Neural cell (in vitro differentiated cells): ENCODE measurements around the gene TPST2. TPM values are rescaled to one million over a fixed set of nuclear protein-coding genes. Genes with fewer than 3 reads are reported as not detected.

ENCODE experiments used
- H2AFZ ChIP-seq: fragments of 200-600, 300-800 bp; sonication (generic), shearing (Covaris generic); 2 replicates; pipeline ENCODE4 v1.6.0; 2014; ENCODE audit warnings: low read depth, mild to moderate bottlenecking, antibody characterized with exemption, low read length, moderate library complexity
- H3F3A ChIP-seq: fragments of 200-600 bp; shearing (Covaris generic); 2 replicates; pipeline ENCODE4 v1.6.1; 2016; ENCODE audit warnings: mild to moderate bottlenecking, moderate library complexity, mixed read lengths, antibody characterized with exemption, low read length; ENCODE audit not compliant: insufficient read depth, poor library complexity, severe bottlenecking
- H3K27ac ChIP-seq: fragments of 200-600, 300-800 bp; sonication (generic), shearing (Covaris generic); 2 replicates; pipeline ENCODE4 v1.5.1; 2014; ENCODE audit warnings: mild to moderate bottlenecking, low read length, moderate library complexity
- H3K27me3 ChIP-seq: fragments of 300-800, 200-600 bp; sonication (generic), shearing (Covaris generic); 2 replicates; pipeline ENCODE4 v1.6.0; 2014; ENCODE audit warnings: mild to moderate bottlenecking, low read depth, low read length, moderate library complexity; ENCODE audit not compliant: insufficient read depth
- H3K36me3 ChIP-seq: fragments of 300-800, 200-600 bp; sonication (generic), shearing (Covaris generic); 2 replicates; pipeline ENCODE4 v1.5.1; 2014; ENCODE audit warnings: mild to moderate bottlenecking, antibody characterized with exemption, low read length, moderate library complexity; ENCODE audit not compliant: insufficient read depth
- H3K4me2 ChIP-seq: fragments of 300-800, 200-600 bp; sonication (generic), shearing (Covaris generic); 2 replicates; pipeline ENCODE4 v1.6.0; 2014; ENCODE audit warnings: mild to moderate bottlenecking, low read length
- H3K4me3 ChIP-seq: fragments of 300-800, 200-600 bp; sonication (generic), shearing (Covaris generic); 2 replicates; pipeline ENCODE4 v1.5.1; 2014; ENCODE audit warnings: mild to moderate bottlenecking, low read length, moderate library complexity
- H3K79me2 ChIP-seq: fragments of 200-600 bp; shearing (Covaris generic); replicated peaks from 2 replicates; pipeline ENCODE4 v1.6.0; 2014; ENCODE audit warnings: mild to moderate bottlenecking, low read length, moderate library complexity; ENCODE audit not compliant: insufficient read depth
- H3K9ac ChIP-seq: fragments of 300-800, 200-600 bp; sonication (generic), shearing (Covaris generic); 2 replicates; pipeline ENCODE4 v1.6.1; 2016; ENCODE audit warnings: mild to moderate bottlenecking, low read length, mixed read lengths
- H3K9me2 ChIP-seq: fragments of 200-600 bp; shearing (Covaris generic); 2 replicates; pipeline ENCODE4 v1.6.1; 2016; ENCODE audit warnings: mild to moderate bottlenecking, low read length, mixed read lengths; ENCODE audit not compliant: insufficient read depth
- H3K9me3 ChIP-seq: fragments of 200-600, 300-800 bp; sonication (generic), shearing (Covaris generic); 2 replicates; pipeline ENCODE4 v1.6.1; 2016; ENCODE audit warnings: mild to moderate bottlenecking, mixed run types, low read length, moderate library complexity, mixed read lengths
- H4K20me1 ChIP-seq: fragments of 200-600 bp; shearing (Covaris generic); 2 replicates; pipeline ENCODE4 v1.6.1; 2016; ENCODE audit warnings: mild to moderate bottlenecking, mixed run types; ENCODE audit not compliant: insufficient read depth
- EP300 ChIP-seq: fragments of 450-650 bp; conservative IDR thresholded peaks from 2 replicates; pipeline ENCODE4 v1.6.1; 2014; ENCODE audit warnings: antibody characterized with exemption, mild to moderate bottlenecking, moderate library complexity; ENCODE audit not compliant: poor library complexity, severe bottlenecking
- EZH2 ChIP-seq: fragments of 200-600, 300-800 bp; shearing (Covaris generic), sonication (generic); IDR thresholded peaks from 2 replicates; pipeline ENCODE4 v1.6.1; 2014; ENCODE audit warnings: antibody characterized with exemption, low read length, borderline replicate concordance, mild to moderate bottlenecking; ENCODE audit not compliant: insufficient read depth, poor library complexity, severe bottlenecking
- MXI1 ChIP-seq: fragments of 450-650 bp; conservative IDR thresholded peaks from 2 replicates; pipeline ENCODE4 v1.6.1; 2014; ENCODE audit warnings: antibody characterized with exemption, mild to moderate bottlenecking; ENCODE audit not compliant: poor library complexity, severe bottlenecking
- POLR2AphosphoS5 ChIP-seq: IDR thresholded peaks from 2 replicates; pipeline ENCODE4 v1.6.1; 2012
- RAD21 ChIP-seq: fragments of 450-650 bp; conservative IDR thresholded peaks from 2 replicates; pipeline ENCODE4 v1.6.1; 2014; ENCODE audit warnings: antibody characterized with exemption, mild to moderate bottlenecking, moderate library complexity
- REST ChIP-seq: IDR thresholded peaks from 2 replicates; pipeline ENCODE4 v1.6.1; 2012; ENCODE audit warnings: borderline replicate concordance
- SMC3 ChIP-seq: fragments of 450-650 bp; conservative IDR thresholded peaks from 2 replicates; pipeline ENCODE4 v1.6.1; 2014; ENCODE audit warnings: antibody characterized with exemption, mild to moderate bottlenecking, moderate library complexity; ENCODE audit not compliant: poor library complexity
- TAF1 ChIP-seq: IDR thresholded peaks from 2 replicates; pipeline ENCODE4 v1.6.1; 2012; ENCODE audit warnings: low read depth
- polyA plus RNA-seq: library from polyadenylated mRNA; depleted of rRNA; stranded (reverse); fragments of >200 nt; gene quantifications from 2 replicates; pipeline ENCODE4 v1.2.3, GENCODE V29; 2014
- TF ChIP-seq, protein P1 (sequence below): fragments of 450-650 bp; IDR thresholded peaks from 2 replicates; pipeline ENCODE4 v1.5.1; 2014; ENCODE audit warnings: antibody characterized with exemption, mild to moderate bottlenecking, moderate library complexity; ENCODE audit not compliant: poor library complexity, severe bottlenecking

Gene TPST2
- polyA plus RNA-seq, 1 donor from 2014 or later, result 16.6 TPM

- Histone ChIP-seq H3K27ac (no peak overlapping the region), H3K27me3 (no peaks in the 10 kb centered on the region), H4K20me1 (no peaks in the 10 kb centered on the region), H3F3A (no peaks in the 10 kb centered on the region), H3K9ac (no peak overlapping the region), H3K9me3 (no peaks in the 10 kb centered on the region), H3K4me2 (no peak overlapping the region), H3K36me3 (no peaks in the 10 kb centered on the region), H3K9me2 (no peaks in the 10 kb centered on the region), H2AFZ (no peak overlapping the region), H3K79me2 (no peaks in the 10 kb centered on the region), H3K4me3 (no peak overlapping the region)
- TF ChIP-seq, protein P1, sequence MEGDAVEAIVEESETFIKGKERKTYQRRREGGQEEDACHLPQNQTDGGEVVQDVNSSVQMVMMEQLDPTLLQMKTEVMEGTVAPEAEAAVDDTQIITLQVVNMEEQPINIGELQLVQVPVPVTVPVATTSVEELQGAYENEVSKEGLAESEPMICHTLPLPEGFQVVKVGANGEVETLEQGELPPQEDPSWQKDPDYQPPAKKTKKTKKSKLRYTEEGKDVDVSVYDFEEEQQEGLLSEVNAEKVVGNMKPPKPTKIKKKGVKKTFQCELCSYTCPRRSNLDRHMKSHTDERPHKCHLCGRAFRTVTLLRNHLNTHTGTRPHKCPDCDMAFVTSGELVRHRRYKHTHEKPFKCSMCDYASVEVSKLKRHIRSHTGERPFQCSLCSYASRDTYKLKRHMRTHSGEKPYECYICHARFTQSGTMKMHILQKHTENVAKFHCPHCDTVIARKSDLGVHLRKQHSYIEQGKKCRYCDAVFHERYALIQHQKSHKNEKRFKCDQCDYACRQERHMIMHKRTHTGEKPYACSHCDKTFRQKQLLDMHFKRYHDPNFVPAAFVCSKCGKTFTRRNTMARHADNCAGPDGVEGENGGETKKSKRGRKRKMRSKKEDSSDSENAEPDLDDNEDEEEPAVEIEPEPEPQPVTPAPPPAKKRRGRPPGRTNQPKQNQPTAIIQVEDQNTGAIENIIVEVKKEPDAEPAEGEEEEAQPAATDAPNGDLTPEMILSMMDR, result no peak
- no peak for TF ChIP-seq EZH2
- TF ChIP-seq TAF1, result no peak
- TF ChIP-seq POLR2AphosphoS5, result no peak
- TF ChIP-seq EP300, result no peak
- TF ChIP-seq SMC3, result no peak
- TF ChIP-seq REST, result no peak
- TF ChIP-seq RAD21, result no peak
- no peak for TF ChIP-seq MXI1
These were observed 42.7 kb upstream of the TPST2 start for GRCh38 chr22:26632422-26633155.

DNA sequence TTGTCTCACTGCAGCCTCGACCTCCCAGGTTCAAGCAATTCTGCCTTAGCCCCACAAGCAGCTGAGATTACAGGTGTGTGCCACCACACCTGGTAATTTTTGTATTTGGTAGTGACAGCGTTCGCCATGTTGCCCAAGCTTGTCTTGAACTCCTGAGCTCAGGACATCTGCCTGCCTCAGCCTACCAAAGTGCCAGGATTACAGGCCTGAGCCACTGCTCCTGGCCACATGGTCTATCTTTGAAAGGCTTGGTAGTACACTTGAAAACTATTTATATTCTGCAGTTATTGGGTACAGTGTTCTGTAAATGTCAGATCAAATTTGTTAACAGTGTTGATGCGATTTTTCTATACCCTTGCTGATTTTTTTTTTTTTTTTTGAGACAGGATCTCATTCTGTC is 41.4 kb upstream of the TPST2 start:
- Histone ChIP-seq H3K79me2 (no peaks in the 10 kb centered on the region), H3K27ac (no peak overlapping the region), H3K36me3 (no peaks in the 10 kb centered on the region), H3K27me3 (no peaks in the 10 kb centered on the region), H2AFZ (no peak overlapping the region), H3F3A (no peaks in the 10 kb centered on the region), H3K4me2 (no peak overlapping the region), H3K9me2 (no peaks in the 10 kb centered on the region), H3K4me3 (no peak overlapping the region), H3K9ac (no peak overlapping the region), H3K9me3 (no peaks in the 10 kb centered on the region), H4K20me1 (no peaks in the 10 kb centered on the region)
- no peak for TF ChIP-seq RAD21
- TF ChIP-seq, protein P1, result no peak
- TF ChIP-seq EP300, result no peak
- no peak for TF ChIP-seq MXI1
- TF ChIP-seq POLR2AphosphoS5, result no peak
- TF ChIP-seq EZH2, result no peak
- TF ChIP-seq TAF1, result no peak
- no peak for TF ChIP-seq REST
- no peak for TF ChIP-seq SMC3
